ENCODE measurements around the gene SHFL.

DNA sequence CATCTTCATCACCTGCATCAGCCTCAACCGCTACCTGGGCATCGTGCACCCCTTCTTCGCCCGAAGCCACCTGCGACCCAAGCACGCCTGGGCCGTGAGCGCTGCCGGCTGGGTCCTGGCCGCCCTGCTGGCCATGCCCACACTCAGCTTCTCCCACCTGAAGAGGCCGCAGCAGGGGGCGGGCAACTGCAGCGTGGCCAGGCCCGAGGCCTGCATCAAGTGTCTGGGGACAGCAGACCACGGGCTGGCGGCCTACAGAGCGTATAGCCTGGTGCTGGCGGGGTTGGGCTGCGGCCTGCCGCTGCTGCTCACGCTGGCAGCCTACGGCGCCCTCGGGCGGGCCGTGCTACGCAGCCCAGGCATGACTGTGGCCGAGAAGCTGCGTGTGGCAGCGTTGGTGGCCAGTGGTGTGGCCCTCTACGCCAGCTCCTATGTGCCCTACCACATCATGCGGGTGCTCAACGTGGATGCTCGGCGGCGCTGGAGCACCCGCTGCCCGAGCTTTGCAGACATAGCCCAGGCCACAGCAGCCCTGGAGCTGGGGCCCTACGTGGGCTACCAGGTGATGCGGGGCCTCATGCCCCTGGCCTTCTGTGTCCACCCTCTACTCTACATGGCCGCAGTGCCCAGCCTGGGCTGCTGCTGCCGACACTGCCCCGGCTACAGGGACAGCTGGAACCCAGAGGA lies 28.0 kb downstream of the SHFL start:
- TF ChIP-seq, protein P1, sequence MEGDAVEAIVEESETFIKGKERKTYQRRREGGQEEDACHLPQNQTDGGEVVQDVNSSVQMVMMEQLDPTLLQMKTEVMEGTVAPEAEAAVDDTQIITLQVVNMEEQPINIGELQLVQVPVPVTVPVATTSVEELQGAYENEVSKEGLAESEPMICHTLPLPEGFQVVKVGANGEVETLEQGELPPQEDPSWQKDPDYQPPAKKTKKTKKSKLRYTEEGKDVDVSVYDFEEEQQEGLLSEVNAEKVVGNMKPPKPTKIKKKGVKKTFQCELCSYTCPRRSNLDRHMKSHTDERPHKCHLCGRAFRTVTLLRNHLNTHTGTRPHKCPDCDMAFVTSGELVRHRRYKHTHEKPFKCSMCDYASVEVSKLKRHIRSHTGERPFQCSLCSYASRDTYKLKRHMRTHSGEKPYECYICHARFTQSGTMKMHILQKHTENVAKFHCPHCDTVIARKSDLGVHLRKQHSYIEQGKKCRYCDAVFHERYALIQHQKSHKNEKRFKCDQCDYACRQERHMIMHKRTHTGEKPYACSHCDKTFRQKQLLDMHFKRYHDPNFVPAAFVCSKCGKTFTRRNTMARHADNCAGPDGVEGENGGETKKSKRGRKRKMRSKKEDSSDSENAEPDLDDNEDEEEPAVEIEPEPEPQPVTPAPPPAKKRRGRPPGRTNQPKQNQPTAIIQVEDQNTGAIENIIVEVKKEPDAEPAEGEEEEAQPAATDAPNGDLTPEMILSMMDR (IDR thresholded peaks at IDR 0.05) = no peak
- no peak for TF ChIP-seq POLR2A (IDR thresholded peaks at IDR 0.05)
